ENCODE measurements around the gene FYN. TPM values are rescaled to one million over a fixed set of nuclear protein-coding genes. Genes with fewer than 3 reads are reported as not detected.

Gene FYN
- total RNA-seq, 1 donor from 2014 or later = 51.6 TPM

- intact Hi-C loops (cut with micrococcal nuclease) = loop anchor here (10.0 kb wide), 1 partner anchor 49 kb away; no protein-coding TSS in a partner anchor
- DNase-seq (no peak), ATAC-seq (peak; percentile 48)
Measured at GRCh38 chr6:111725446-111726112, 147.7 kb downstream of the FYN start.

GRCh38 chr6:111724505-111724904 is 148.7 kb downstream of the FYN start:
- DNase-seq = no peak
- intact Hi-C loops (cut with micrococcal nuclease) = loop anchor here (10.0 kb wide), 1 partner anchor 50 kb away; no protein-coding TSS in a partner anchor
- ATAC-seq = no peak

- intact Hi-C loops (cut with micrococcal nuclease) = loop anchor here (10.0 kb wide), 1 partner anchor 51 kb away; no protein-coding TSS in a partner anchor
- no peak for ATAC-seq
- DNase-seq = no peak
Measured at GRCh38 chr6:111724039-111724438, 149.2 kb downstream of the FYN start.

- intact Hi-C loops (cut with micrococcal nuclease) = loop anchor here (10.0 kb wide), 1 partner anchor 51 kb away; no protein-coding TSS in a partner anchor
- no peak for DNase-seq
- no peak for ATAC-seq
Measured at GRCh38 chr6:111723412-111723970, 149.8 kb downstream of the FYN start.

GRCh38 chr6:111722179-111722731 is 151.0 kb downstream of the FYN start:
- intact Hi-C loops (cut with micrococcal nuclease) = loop anchor here (10.0 kb wide), 1 partner anchor 53 kb away; no protein-coding TSS in a partner anchor
- DNase-seq = no peak
- peak; percentile 35 for ATAC-seq

- intact Hi-C loops (cut with micrococcal nuclease) = loop anchor here (10.0 kb wide), 1 partner anchor 53 kb away; no protein-coding TSS in a partner anchor
- DNase-seq (no peak), ATAC-seq (peak; percentile 7)
Measured at GRCh38 chr6:111721753-111722154, 151.5 kb downstream of the FYN start.

- ATAC-seq (no peak), DNase-seq (no peak)
- intact Hi-C loops (cut with micrococcal nuclease) = loop anchor here (10.0 kb wide), 1 partner anchor 54 kb away; no protein-coding TSS in a partner anchor
Measured at GRCh38 chr6:111720931-111721496, 152.2 kb downstream of the FYN start.

- DNase-seq (no peak), ATAC-seq (no peak)
- intact Hi-C loops (cut with micrococcal nuclease) = loop anchor here (10.0 kb wide), 1 partner anchor 156 kb away; the partner anchor contains the start of gene FYN
Measured at GRCh38 chr6:111718990-111719389, 154.3 kb downstream of the FYN start.

GRCh38 chr6:111718326-111718725 is 154.9 kb downstream of the FYN start:
- no peak for ATAC-seq
- no peak for DNase-seq
- intact Hi-C loops (cut with micrococcal nuclease) = loop anchor here (10.0 kb wide), 1 partner anchor 156 kb away; the partner anchor contains the start of gene FYN

GRCh38 chr6:111717621-111718020 is 155.6 kb downstream of the FYN start:
- DNase-seq = no peak
- no peak for ATAC-seq
- intact Hi-C loops (cut with micrococcal nuclease) = loop anchor here (10.0 kb wide), 1 partner anchor 157 kb away; the partner anchor contains the start of gene FYN

- intact Hi-C loops (cut with micrococcal nuclease) = loop anchor here (10.0 kb wide), 1 partner anchor 158 kb away; the partner anchor contains the start of gene FYN
- DNase-seq (no peak), ATAC-seq (no peak)
Measured at GRCh38 chr6:111716325-111716724, 156.9 kb downstream of the FYN start.

- DNase-seq = peak; percentile 48
- intact Hi-C loops (cut with micrococcal nuclease) = loop anchor here (10.0 kb wide), 1 partner anchor 159 kb away; the partner anchor contains the start of gene FYN
- no peak for ATAC-seq
Measured at GRCh38 chr6:111715321-111715720, 157.9 kb downstream of the FYN start.

GRCh38 chr6:111714416-111715270 is 158.6 kb downstream of the FYN start:
- DNase-seq (no peak), ATAC-seq (no peak)
- intact Hi-C loops (cut with micrococcal nuclease) = loop anchor here (10.0 kb wide), 1 partner anchor 160 kb away; the partner anchor contains the start of gene FYN

GRCh38 chr6:111713811-111714210 is 159.4 kb downstream of the FYN start:
- no peak for DNase-seq
- intact Hi-C loops (cut with micrococcal nuclease) = loop anchor here (10.0 kb wide), 1 partner anchor 161 kb away; the partner anchor contains the start of gene FYN

GRCh38 chr6:111713236-111713635 is 160.0 kb downstream of the FYN start:
- no peak for DNase-seq
- no peak for ATAC-seq

More at GRCh38 chr6:111713811-111714210, 159.4 kb downstream of the FYN start:
- ATAC-seq = no peak

GRCh38 chr6:111711984-111712752 is 161.1 kb downstream of the FYN start:
- intact Hi-C loops (cut with micrococcal nuclease) = loop anchor here (1.0 to 10.0 kb wide), 2 partner anchors 163 to 285 kb away; partner anchors contain the start of gene FYN

More at GRCh38 chr6:111713236-111713635, 160.0 kb downstream of the FYN start:
- intact Hi-C loops (cut with micrococcal nuclease) = loop anchor here (10.0 kb wide), 1 partner anchor 162 kb away; the partner anchor contains the start of gene FYN

GRCh38 chr6:111711476-111711875 is 161.8 kb downstream of the FYN start:
- DNase-seq (peak; percentile 74), ATAC-seq (peak; percentile 92)
- intact Hi-C loops (cut with micrococcal nuclease) = loop anchor here (1.0 to 10.0 kb wide), 2 partner anchors 163 to 286 kb away; partner anchors contain the start of gene FYN

More at GRCh38 chr6:111711984-111712752, 161.1 kb downstream of the FYN start:
- ATAC-seq = peak; percentile 76
- DNase-seq = peak; percentile 47
